BE2C (cell line): ENCODE measurements around the gene RINT1.

Experiments used
- DNase-seq: peaks from one replicate; pipeline ENCODE4 v3.0.0-alpha.2; 2020
- H3K27me3 ChIP-seq: fragments of 250-450 bp; sonication (Bioruptor Pico); 2 replicates; pipeline ENCODE4 v1.5.1; 2020; ENCODE audit warnings: mild to moderate bottlenecking
- H3K36me3 ChIP-seq: fragments of 250-450 bp; sonication (Bioruptor Pico); 2 replicates; pipeline ENCODE4 v1.5.1; 2020; ENCODE audit warnings: mild to moderate bottlenecking
- H3K4me1 ChIP-seq: fragments of 250-450 bp; sonication (Bioruptor Pico); 2 replicates; pipeline ENCODE4 v1.5.1; 2020
- H3K4me3 ChIP-seq: 2 replicates; pipeline ENCODE4 v1.5.1; 2011; ENCODE audit warnings: low read depth, low read length
- H3K9me3 ChIP-seq: fragments of 250-450 bp; sonication (Bioruptor Pico); 2 replicates; pipeline ENCODE4 v1.5.1; 2020
- TF ChIP-seq, protein P1 (sequence below): IDR thresholded peaks from 2 replicates; pipeline ENCODE4 v1.5.1; 2012; ENCODE audit warnings: mild to moderate bottlenecking, low read depth, low read length

RINT1 gene

DNA sequence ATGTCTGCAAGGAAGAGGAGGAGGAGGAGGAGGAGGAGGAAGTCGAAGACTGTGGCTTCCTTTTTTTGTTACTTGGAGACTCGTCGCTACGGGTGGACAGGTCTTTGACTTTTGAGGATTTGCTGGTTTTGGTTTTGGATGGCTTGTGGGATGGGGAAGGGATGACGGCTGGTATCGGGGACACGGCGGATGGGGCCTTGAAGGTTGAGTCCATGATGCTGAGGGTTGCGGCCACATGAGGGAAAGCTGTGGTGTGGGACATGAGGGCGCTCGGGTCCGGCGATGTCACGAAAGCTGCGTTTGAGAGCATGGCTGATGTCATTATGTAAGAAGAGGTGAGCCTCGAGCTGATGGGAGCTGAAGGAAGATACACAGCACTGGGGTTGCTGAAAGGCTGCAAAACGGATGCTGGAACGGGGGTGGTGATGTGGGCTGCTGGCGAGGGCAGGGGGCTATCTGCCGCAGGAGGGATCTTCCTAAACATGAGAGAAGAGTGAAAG lies 82.4 kb downstream of the RINT1 start:
- TF ChIP-seq, protein P1, sequence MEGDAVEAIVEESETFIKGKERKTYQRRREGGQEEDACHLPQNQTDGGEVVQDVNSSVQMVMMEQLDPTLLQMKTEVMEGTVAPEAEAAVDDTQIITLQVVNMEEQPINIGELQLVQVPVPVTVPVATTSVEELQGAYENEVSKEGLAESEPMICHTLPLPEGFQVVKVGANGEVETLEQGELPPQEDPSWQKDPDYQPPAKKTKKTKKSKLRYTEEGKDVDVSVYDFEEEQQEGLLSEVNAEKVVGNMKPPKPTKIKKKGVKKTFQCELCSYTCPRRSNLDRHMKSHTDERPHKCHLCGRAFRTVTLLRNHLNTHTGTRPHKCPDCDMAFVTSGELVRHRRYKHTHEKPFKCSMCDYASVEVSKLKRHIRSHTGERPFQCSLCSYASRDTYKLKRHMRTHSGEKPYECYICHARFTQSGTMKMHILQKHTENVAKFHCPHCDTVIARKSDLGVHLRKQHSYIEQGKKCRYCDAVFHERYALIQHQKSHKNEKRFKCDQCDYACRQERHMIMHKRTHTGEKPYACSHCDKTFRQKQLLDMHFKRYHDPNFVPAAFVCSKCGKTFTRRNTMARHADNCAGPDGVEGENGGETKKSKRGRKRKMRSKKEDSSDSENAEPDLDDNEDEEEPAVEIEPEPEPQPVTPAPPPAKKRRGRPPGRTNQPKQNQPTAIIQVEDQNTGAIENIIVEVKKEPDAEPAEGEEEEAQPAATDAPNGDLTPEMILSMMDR, result no peak
- H3K27me3 ChIP-seq, result no peaks in the 10 kb centered on the region
- DNase-seq, result no peak

More for the DNA sequence above, 82.4 kb downstream of the RINT1 start:
- H3K4me3 ChIP-seq, result no peak overlapping the region
- no peaks in the 10 kb centered on the region for H3K4me1 ChIP-seq
- no peaks in the 10 kb centered on the region for H3K36me3 ChIP-seq
- no peaks in the 10 kb centered on the region for H3K9me3 ChIP-seq
